Measurements from ENCODE around the gene ARHGAP6.

GRCh38 chrX:11311706-11312105, 354.0 kb downstream of the ARHGAP6 start:
- TF ChIP-seq, protein P1, sequence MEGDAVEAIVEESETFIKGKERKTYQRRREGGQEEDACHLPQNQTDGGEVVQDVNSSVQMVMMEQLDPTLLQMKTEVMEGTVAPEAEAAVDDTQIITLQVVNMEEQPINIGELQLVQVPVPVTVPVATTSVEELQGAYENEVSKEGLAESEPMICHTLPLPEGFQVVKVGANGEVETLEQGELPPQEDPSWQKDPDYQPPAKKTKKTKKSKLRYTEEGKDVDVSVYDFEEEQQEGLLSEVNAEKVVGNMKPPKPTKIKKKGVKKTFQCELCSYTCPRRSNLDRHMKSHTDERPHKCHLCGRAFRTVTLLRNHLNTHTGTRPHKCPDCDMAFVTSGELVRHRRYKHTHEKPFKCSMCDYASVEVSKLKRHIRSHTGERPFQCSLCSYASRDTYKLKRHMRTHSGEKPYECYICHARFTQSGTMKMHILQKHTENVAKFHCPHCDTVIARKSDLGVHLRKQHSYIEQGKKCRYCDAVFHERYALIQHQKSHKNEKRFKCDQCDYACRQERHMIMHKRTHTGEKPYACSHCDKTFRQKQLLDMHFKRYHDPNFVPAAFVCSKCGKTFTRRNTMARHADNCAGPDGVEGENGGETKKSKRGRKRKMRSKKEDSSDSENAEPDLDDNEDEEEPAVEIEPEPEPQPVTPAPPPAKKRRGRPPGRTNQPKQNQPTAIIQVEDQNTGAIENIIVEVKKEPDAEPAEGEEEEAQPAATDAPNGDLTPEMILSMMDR (IDR thresholded peaks at IDR 0.05), result no peak
- TF ChIP-seq POLR2A (IDR thresholded peaks at IDR 0.05), result no peak
